Measurements from ENCODE around the gene MPEG1.

DNA sequence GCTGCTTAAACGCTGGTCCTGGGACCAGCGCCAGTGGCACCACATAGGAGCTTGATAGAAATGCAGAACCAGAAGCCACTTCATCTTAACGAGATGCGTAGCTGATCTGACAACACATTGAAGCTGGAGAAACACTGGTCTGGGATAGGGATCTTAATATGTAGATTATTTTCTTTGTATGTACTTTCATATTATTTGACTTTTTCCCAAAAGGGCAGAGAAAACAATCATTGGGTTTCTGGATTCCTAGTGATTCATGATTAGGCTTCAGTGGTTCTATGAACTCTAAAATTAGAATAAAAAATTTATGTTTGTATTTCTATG lies 12.3 kb downstream of the MPEG1 start:
- no peak for TF ChIP-seq EP300 (IDR thresholded peaks at IDR 0.05)
- no peak for TF ChIP-seq CTCF (IDR thresholded peaks at IDR 0.05)
